Activated gamma-delta T cell treated with Interleukin-2 at 50 U/mL for 16 hours (primary cell): ENCODE results near the gene YPEL3.
"Not testable (repeated sequence)": the region's sequence is repeated elsewhere in the genome, so short reads cannot be mapped to it uniquely, and the experiment has no call there.

Experiments
- DNase-seq: peaks from one replicate; pipeline ENCODE4 v3.0.0-alpha.2; 2020

YPEL3 gene

GRCh38 chr16:30096105-30096861 is at the start of gene YPEL3:
Gene YPEL3 (minus strand): TSS chr16:30096213. CDS start chr16:30095482, 731 bp downstream.
- DNase-seq: peak; percentile 90

- DNase-seq: no peak
Observed at GRCh38 chr16:30145657-30146056, 49.6 kb upstream of the YPEL3 start.

GRCh38 chr16:30144917-30145316 is 48.9 kb upstream of the YPEL3 start:
- DNase-seq: no peak

GRCh38 chr16:30144017-30144416 is 48.0 kb upstream of the YPEL3 start:
- no peak for DNase-seq

GRCh38 chr16:30143347-30143702 is 47.3 kb upstream of the YPEL3 start:
- no peak for DNase-seq

GRCh38 chr16:30142672-30143346 is 46.8 kb upstream of the YPEL3 start:
- DNase-seq: peak; percentile 31

GRCh38 chr16:30141750-30142149 is 45.7 kb upstream of the YPEL3 start:
- no peak for DNase-seq

- DNase-seq: no peak
Observed at GRCh38 chr16:30139583-30140481, 43.8 kb upstream of the YPEL3 start.

GRCh38 chr16:30137897-30138296 is 41.9 kb upstream of the YPEL3 start:
- no peak for DNase-seq

GRCh38 chr16:30136971-30137605 is 41.1 kb upstream of the YPEL3 start:
- no peak for DNase-seq

- no peak for DNase-seq
Observed at GRCh38 chr16:30132591-30132990, 36.6 kb upstream of the YPEL3 start.

GRCh38 chr16:30131869-30132475 is 36.0 kb upstream of the YPEL3 start:
- DNase-seq: no peak

GRCh38 chr16:30127993-30128392 is 32.0 kb upstream of the YPEL3 start:
- no peak for DNase-seq

- not testable (repeated sequence) for DNase-seq
Observed at GRCh38 chr16:30125690-30126089, 29.7 kb upstream of the YPEL3 start.

- no peak for DNase-seq
Observed at GRCh38 chr16:30124985-30125379, 29.0 kb upstream of the YPEL3 start.

GRCh38 chr16:30122604-30123160 is 26.7 kb upstream of the YPEL3 start:
- peak; percentile 16 for DNase-seq

- DNase-seq: no peak
Observed at GRCh38 chr16:30121741-30122571, 25.9 kb upstream of the YPEL3 start.

- no peak for DNase-seq
Observed at GRCh38 chr16:30120340-30121105, 24.5 kb upstream of the YPEL3 start.

- no peak for DNase-seq
Observed at GRCh38 chr16:30119428-30119827, 23.4 kb upstream of the YPEL3 start.

- DNase-seq: no peak
Observed at GRCh38 chr16:30117768-30118167, 21.8 kb upstream of the YPEL3 start.
